ENCODE results near the gene FAM120AOS. TPM values are rescaled to one million over a fixed set of nuclear protein-coding genes. Genes with fewer than 3 reads are reported as not detected.
A peak's percentile ranks its signal among the peaks of the same experiment; 100 is the strongest.

FAM120AOS gene
- total RNA-seq (10 to 100 TPM; 41.0 to 42.7 TPM), polyA plus RNA-seq (62.6 TPM)

DNA sequence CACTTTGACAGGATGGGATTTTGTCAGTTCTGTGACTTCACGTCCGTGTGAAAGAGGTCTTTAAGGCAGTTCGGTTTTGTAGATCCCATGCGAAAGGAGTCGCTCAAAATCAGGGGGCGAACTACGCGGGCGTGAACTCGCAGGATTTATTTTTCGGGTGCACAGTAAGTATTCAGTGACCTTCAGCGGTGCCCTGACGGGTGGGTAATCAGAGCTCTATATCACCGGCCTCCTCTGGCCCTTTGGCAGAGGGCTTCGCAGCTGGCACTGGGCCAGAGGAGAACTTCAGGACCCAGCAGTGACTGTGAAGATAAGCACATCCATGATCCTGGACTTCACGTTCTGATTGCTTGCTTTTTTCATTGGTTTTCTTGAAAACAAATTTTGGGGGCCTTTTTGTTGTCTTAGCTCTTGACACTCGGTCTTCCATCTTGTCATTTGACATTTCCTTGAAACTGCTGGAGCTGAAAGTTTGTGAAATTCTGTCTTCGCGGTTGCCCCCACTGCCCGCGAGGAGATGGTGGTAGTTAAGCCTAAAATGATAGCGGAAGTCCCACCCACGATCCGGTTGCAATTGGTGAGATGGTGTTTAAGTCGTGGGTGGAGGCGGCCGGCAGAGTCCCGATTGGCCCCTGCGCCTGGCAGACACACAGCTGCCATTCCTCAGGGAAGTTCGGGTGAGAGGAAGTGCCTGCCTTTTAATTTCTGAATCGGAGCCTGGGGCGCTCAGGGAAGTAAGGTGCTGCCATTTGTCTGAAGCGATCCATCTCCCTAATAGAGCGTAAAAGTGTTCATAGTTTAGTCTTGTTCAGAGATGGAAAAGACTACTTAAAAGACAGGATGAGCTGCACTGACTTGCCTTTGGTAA is at the start of gene FAM120AOS:
Gene FAM120AOS, minus strand, starts transcription at position 535 of the 868 bp plus-strand sequence. CDS start 872 bp downstream, outside the sequence.
- Histone ChIP-seq H3K9me3 (ENCODE audit: low read length) (no peaks in the 10 kb centered on the region), H3K27ac (ENCODE audit: low read depth, low read length) (peak within 1 kb of the TSS; percentile 80), H3K4me1 (ENCODE audit: insufficient read depth, low read length) (peaks cover 50% of the 10 kb centered on the region), H3K4me3 (ENCODE audit: low read length) (peak within 1 kb of the TSS; percentile 74), H3K27me3 (ENCODE audit: insufficient read depth, low read length, poor library complexity, severe bottlenecking) (no peaks in the 10 kb centered on the region), H3K36me3 (ENCODE audit: insufficient read depth, low read length) (no peaks in the 10 kb centered on the region)
- peaks cover 0 to 28% (median 2%) of the 10 kb centered on the region in 3 donors for H3K36me3 Mint-ChIP-seq
- ChIA-PET CTCF (interaction anchor here (0.9 to 2.4 kb wide), 5 partner anchors 11 to 448 kb away, joined by 3 to 16 read pairs (median 3); no protein-coding TSS in a partner anchor), POLR2A (interaction anchor here (0.5 to 2.1 kb wide), 4 partner anchors 11 to 113 kb away, joined by 3 to 8 read pairs (median 6); no protein-coding TSS in a partner anchor)
- DNase-seq, result peak; percentile 79 to 88 (median 84)
- peak within 1 kb of the TSS; percentile 80 to 99 (median 95) for H3K27ac Mint-ChIP-seq
- H3K27me3 Mint-ChIP-seq, result no peaks in the 10 kb centered on the region
- peaks cover 55 to 70% (median 62%) of the 10 kb centered on the region in 3 donors for H3K4me1 Mint-ChIP-seq
- no peaks in the 10 kb centered on the region for H3K9me3 Mint-ChIP-seq
- H3K4me3 Mint-ChIP-seq, result peak within 1 kb of the TSS; percentile 86 to 97 (median 89)

DNA sequence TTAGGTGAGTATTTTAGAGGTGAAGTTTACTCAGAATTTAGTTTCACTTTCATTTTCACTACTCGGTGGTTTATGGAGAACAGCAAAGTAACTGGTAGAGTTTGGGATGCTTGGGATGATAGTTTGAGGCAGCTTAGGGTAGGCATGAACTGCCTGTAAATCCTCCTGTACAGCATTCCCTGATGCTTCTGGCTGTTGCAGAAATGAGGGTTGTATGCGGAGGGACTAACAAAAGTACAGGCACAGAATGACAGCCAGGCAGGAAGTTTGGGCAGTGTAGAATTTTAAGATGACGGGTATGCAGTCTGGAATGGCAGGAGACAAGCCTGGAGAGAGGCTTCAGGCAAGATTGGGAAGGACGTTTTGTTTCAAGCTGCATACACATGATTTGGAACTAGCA is 48.0 kb upstream of the FAM120AOS start:
- peaks cover 18% of the 10 kb centered on the region for H3K36me3 ChIP-seq (ENCODE audit: insufficient read depth, low read length)
- peaks cover 50 to 71% (median 65%) of the 10 kb centered on the region in 3 donors for H3K4me1 Mint-ChIP-seq
- H3K4me1 ChIP-seq (ENCODE audit: insufficient read depth, low read length), result peaks cover 17% of the 10 kb centered on the region
- no peaks in the 10 kb centered on the region for H3K9me3 ChIP-seq (ENCODE audit: low read length)
- H3K27ac Mint-ChIP-seq, result peak overlapping the region; percentile 80 to 96 (median 89)
- ChIA-PET CTCF (interaction anchor here (1.2 kb wide), 1 partner anchor 347 kb away, joined by 3 read pairs; no protein-coding TSS in a partner anchor), POLR2A (no interaction called here)
- H3K4me3 Mint-ChIP-seq, result peak overlapping the region; percentile 82 to 93 (median 91)
- peak overlapping the region; percentile 15 for H3K27ac ChIP-seq (ENCODE audit: low read depth, low read length)
- no peaks in the 10 kb centered on the region for H3K9me3 Mint-ChIP-seq
- H3K36me3 Mint-ChIP-seq, result peaks cover 4 to 74% (median 27%) of the 10 kb centered on the region in 3 donors
- DNase-seq, result peak in 2 of 5 donors; percentile 12 to 17
- no peaks in the 10 kb centered on the region for H3K27me3 Mint-ChIP-seq
- no peaks in the 10 kb centered on the region for H3K27me3 ChIP-seq (ENCODE audit: insufficient read depth, low read length, poor library complexity, severe bottlenecking)
- H3K4me3 ChIP-seq (ENCODE audit: low read length), result peak overlapping the region; percentile 63

- H3K36me3 Mint-ChIP-seq, result peaks cover 4 to 77% (median 26%) of the 10 kb centered on the region in 3 donors
- H3K27ac Mint-ChIP-seq, result peak overlapping the region; percentile 80 to 96 (median 89)
- ChIA-PET POLR2A (no interaction called here), CTCF (interaction anchor here (1.2 kb wide), 1 partner anchor 346 kb away, joined by 3 read pairs; no protein-coding TSS in a partner anchor)
- H3K27me3 Mint-ChIP-seq, result no peaks in the 10 kb centered on the region
- H3K4me1 ChIP-seq (ENCODE audit: insufficient read depth, low read length), result peaks cover 16% of the 10 kb centered on the region
- no peaks in the 10 kb centered on the region for H3K27me3 ChIP-seq (ENCODE audit: insufficient read depth, low read length, poor library complexity, severe bottlenecking)
- H3K9me3 Mint-ChIP-seq, result no peaks in the 10 kb centered on the region
- H3K9me3 ChIP-seq (ENCODE audit: low read length), result no peaks in the 10 kb centered on the region
- H3K4me3 Mint-ChIP-seq, result peak overlapping the region; percentile 82 to 93 (median 91)
- peaks cover 20% of the 10 kb centered on the region for H3K36me3 ChIP-seq (ENCODE audit: insufficient read depth, low read length)
- DNase-seq, result no peak
- H3K4me1 Mint-ChIP-seq, result peaks cover 48 to 69% (median 59%) of the 10 kb centered on the region in 3 donors
- H3K27ac ChIP-seq (ENCODE audit: low read depth, low read length), result peak overlapping the region; percentile 15
- H3K4me3 ChIP-seq (ENCODE audit: low read length), result peak overlapping the region; percentile 63
These were observed 47.4 kb upstream of the FAM120AOS start for GRCh38 chr9:93500571-93501298.

DNA sequence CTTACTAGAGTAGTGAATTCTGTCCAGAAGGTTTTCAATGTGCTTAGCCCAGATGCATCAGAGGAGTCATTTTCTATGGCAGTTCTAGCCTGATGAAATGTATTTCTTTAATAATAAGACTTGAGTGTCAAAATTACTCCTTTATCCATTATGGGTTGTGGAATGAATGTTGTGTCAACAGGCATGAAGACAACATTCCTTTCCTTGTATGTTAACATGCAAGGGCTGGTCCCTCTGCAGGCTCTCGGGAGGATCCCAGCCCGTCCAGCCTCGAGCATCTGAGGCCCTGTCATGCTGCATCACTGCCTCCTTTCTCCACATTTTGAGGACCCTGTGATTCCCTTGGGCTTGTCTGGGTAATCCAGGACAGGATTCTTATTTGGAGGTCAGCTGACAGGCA is 42.9 kb upstream of the FAM120AOS start:
- Mint-ChIP-seq H3K27me3 (no peaks in the 10 kb centered on the region), H3K36me3 (peaks cover 4 to 76% (median 16%) of the 10 kb centered on the region in 3 donors), H3K27ac (peak overlapping the region in 5 of 8 donors; percentile 3 to 40 (median 14)), H3K4me3 (no peak overlapping the region), H3K4me1 (peaks cover 38 to 64% (median 40%) of the 10 kb centered on the region in 3 donors), H3K9me3 (no peaks in the 10 kb centered on the region)
- Histone ChIP-seq H3K9me3 (ENCODE audit: low read length) (no peaks in the 10 kb centered on the region), H3K27ac (ENCODE audit: low read depth, low read length) (no peak overlapping the region), H3K36me3 (ENCODE audit: insufficient read depth, low read length) (peaks cover 27% of the 10 kb centered on the region), H3K4me1 (ENCODE audit: insufficient read depth, low read length) (peaks cover 6% of the 10 kb centered on the region), H3K4me3 (ENCODE audit: low read length) (no peak overlapping the region), H3K27me3 (ENCODE audit: insufficient read depth, low read length, poor library complexity, severe bottlenecking) (no peaks in the 10 kb centered on the region)
- CTCF ChIA-PET, result no interaction called here
- no peak for DNase-seq
- POLR2A ChIA-PET, result no interaction called here

- Histone ChIP-seq H3K27me3 (ENCODE audit: insufficient read depth, low read length, poor library complexity, severe bottlenecking) (no peaks in the 10 kb centered on the region), H3K4me1 (ENCODE audit: insufficient read depth, low read length) (no peaks in the 10 kb centered on the region), H3K27ac (ENCODE audit: low read depth, low read length) (no peak overlapping the region), H3K4me3 (ENCODE audit: low read length) (no peak overlapping the region), H3K36me3 (ENCODE audit: insufficient read depth, low read length) (peaks cover 27% of the 10 kb centered on the region), H3K9me3 (ENCODE audit: low read length) (no peaks in the 10 kb centered on the region)
- Mint-ChIP-seq H3K27me3 (no peaks in the 10 kb centered on the region), H3K36me3 (peaks cover 4 to 77% (median 12%) of the 10 kb centered on the region in 3 donors), H3K4me1 (peaks cover 32 to 64% (median 32%) of the 10 kb centered on the region in 3 donors), H3K4me3 (no peak overlapping the region), H3K9me3 (no peaks in the 10 kb centered on the region), H3K27ac (peak overlapping the region in 1 of 8 donors; percentile 57)
- DNase-seq, result no peak
- POLR2A ChIA-PET, result no interaction called here
- CTCF ChIA-PET, result no interaction called here
These were observed 40.6 kb upstream of the FAM120AOS start for GRCh38 chr9:93493949-93494348.

DNA sequence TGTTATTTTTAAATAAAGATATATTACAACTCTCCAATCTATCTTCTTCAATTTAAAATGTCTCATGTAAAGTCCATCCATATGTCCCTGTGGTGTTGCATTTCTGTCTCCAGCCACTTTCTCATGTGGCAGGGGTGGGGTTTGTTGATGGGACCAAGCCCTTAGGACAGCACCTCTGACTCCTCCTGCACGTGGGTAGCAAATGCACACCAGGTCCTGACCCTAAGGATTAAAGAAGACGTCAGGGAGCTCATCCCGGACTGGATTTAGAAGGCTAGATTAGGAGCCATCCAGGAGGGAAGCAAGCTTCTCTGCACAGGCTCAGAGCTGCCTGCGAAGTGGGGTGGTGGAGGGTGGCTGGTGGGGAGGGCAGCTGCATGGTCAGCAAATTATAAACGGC is 38.9 kb upstream of the FAM120AOS start:
- ChIA-PET POLR2A (interaction anchor here (0.6 kb wide), 1 partner anchor 565 kb away, joined by 3 read pairs; no protein-coding TSS in a partner anchor), CTCF (no interaction called here)
- Histone ChIP-seq H3K4me1 (ENCODE audit: insufficient read depth, low read length) (no peaks in the 10 kb centered on the region), H3K27ac (ENCODE audit: low read depth, low read length) (no peak overlapping the region), H3K4me3 (ENCODE audit: low read length) (no peak overlapping the region), H3K27me3 (ENCODE audit: insufficient read depth, low read length, poor library complexity, severe bottlenecking) (no peaks in the 10 kb centered on the region), H3K36me3 (ENCODE audit: insufficient read depth, low read length) (peaks cover 16% of the 10 kb centered on the region), H3K9me3 (ENCODE audit: low read length) (no peaks in the 10 kb centered on the region)
- Mint-ChIP-seq H3K27me3 (no peaks in the 10 kb centered on the region), H3K36me3 (peaks cover 1 to 77% (median 20%) of the 10 kb centered on the region in 3 donors), H3K27ac (peak overlapping the region in 1 of 8 donors; percentile 31), H3K4me3 (peak overlapping the region in 1 of 7 donors; percentile 1), H3K9me3 (no peaks in the 10 kb centered on the region), H3K4me1 (peaks cover 44 to 75% (median 49%) of the 10 kb centered on the region in 3 donors)
- DNase-seq, result no peak

- H3K9me3 ChIP-seq (ENCODE audit: low read length), result no peaks in the 10 kb centered on the region
- H3K4me1 ChIP-seq (ENCODE audit: insufficient read depth, low read length), result no peaks in the 10 kb centered on the region
- Mint-ChIP-seq H3K4me1 (peaks cover 44 to 76% (median 52%) of the 10 kb centered on the region in 3 donors), H3K9me3 (no peaks in the 10 kb centered on the region), H3K36me3 (peaks cover 0 to 74% (median 20%) of the 10 kb centered on the region in 3 donors), H3K27me3 (no peaks in the 10 kb centered on the region), H3K4me3 (no peak overlapping the region), H3K27ac (peak overlapping the region in 3 of 8 donors; percentile 5 to 32 (median 13))
- DNase-seq, result no peak
- ChIA-PET CTCF (no interaction called here), POLR2A (interaction anchor here (0.6 kb wide), 1 partner anchor 565 kb away, joined by 3 read pairs; no protein-coding TSS in a partner anchor)
- no peak overlapping the region for H3K27ac ChIP-seq (ENCODE audit: low read depth, low read length)
- H3K4me3 ChIP-seq (ENCODE audit: low read length), result no peak overlapping the region
- H3K27me3 ChIP-seq (ENCODE audit: insufficient read depth, low read length, poor library complexity, severe bottlenecking), result no peaks in the 10 kb centered on the region
- H3K36me3 ChIP-seq (ENCODE audit: insufficient read depth, low read length), result peaks cover 12% of the 10 kb centered on the region
These were observed 38.3 kb upstream of the FAM120AOS start for GRCh38 chr9:93491593-93492232.
